GM21825 (cell line): ENCODE data around the gene FBXW7.
A peak's percentile ranks its signal among the peaks of the same experiment; 100 is the strongest.

Experiments
- ATAC-seq: cut with Tn5 transposase; IDR thresholded peaks from one replicate; pipeline ENCODE4 v1.9.1; 2021; ENCODE audit warnings: mild to moderate bottlenecking, moderate library complexity; ENCODE audit not compliant: unreplicated experiment

Gene FBXW7

GRCh38 chr4:152294765-152295164 is 241.1 kb downstream of the FBXW7 start:
- ATAC-seq: no peak

DNA sequence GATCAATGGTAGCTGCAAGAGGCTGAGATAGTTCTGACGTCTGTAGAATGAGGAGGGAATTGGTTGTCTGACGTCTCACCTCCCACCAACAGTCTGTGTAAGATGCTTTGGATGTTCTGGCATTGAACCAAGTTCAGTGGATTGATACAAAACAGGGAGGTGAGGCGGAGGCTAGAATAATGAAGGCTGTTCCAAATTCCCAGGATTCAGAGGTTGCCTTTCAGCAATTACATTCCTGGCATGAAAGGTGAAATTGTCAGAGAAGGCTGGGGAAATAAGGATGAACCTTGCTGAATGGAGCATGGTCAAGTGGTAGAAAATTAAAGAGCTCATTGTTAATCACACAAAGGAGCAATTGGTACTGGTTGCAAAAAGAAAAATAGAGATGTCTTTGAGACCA is 241.6 kb downstream of the FBXW7 start:
- no peak for ATAC-seq

DNA sequence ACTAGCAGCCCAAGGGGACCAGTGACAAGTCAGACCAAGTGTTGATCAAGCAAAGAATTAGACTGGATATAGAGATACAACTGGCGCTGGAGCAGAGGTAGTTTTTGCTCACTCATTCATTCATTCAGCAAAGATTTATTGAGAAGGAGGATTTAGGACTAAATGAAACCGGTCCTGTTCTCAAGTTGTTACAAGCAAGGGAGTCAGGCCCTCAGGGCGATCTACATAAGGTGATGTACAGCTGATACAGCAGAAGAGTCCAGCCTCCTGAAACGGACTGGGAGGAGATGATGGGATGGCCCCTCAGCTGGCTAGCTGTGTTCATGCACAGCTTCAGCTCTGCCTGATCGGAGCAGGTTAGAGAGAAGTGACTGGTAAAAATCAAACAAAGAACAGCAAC is 242.4 kb downstream of the FBXW7 start:
- ATAC-seq: no peak

DNA sequence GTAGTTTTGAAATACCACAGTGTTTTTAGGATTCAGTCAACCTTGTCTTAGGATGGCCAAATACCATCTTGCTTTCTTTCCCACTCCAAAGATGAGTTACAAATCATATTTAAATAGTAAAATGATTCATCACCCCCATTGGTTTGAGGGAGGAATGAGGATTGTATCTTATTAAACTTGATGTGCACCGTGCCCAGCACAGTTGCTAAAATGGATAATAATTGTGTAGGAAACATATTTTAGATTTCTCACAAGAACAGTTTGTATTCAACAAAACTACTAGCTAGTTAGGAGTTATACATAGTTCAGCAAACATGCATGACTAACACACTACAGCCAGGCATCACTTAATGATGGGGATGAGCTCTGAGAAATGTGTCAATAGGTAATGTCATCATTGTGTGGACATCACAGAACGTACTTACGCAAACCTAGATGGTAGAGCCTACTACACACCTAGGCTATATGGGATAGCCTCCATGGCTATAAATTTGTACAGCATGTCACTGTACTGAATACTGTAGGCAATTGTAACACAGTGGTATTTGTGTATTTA is 245.4 kb downstream of the FBXW7 start:
- no peak for ATAC-seq

- ATAC-seq: no peak
Observed at GRCh38 chr4:152289941-152290340, 246.0 kb downstream of the FBXW7 start.

DNA sequence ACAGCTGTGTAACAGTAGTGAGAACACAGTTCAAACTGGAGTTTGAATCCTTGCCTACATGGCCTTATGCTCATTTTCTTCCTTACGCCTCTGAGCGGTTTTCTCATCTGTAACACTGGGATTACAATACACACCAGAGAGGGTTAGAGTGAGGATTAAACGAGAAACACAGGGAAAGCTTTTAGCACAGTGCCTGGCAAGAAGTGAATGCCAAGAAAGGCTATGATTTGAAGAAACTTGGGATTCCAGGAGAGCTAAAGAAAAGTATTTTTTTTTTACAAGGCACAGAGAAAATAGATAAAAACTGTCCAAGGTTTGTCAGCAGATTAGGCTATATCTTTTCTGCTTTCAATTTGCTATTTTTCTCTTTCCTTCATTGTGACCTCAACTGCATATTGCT is 246.4 kb downstream of the FBXW7 start:
- no peak for ATAC-seq

DNA sequence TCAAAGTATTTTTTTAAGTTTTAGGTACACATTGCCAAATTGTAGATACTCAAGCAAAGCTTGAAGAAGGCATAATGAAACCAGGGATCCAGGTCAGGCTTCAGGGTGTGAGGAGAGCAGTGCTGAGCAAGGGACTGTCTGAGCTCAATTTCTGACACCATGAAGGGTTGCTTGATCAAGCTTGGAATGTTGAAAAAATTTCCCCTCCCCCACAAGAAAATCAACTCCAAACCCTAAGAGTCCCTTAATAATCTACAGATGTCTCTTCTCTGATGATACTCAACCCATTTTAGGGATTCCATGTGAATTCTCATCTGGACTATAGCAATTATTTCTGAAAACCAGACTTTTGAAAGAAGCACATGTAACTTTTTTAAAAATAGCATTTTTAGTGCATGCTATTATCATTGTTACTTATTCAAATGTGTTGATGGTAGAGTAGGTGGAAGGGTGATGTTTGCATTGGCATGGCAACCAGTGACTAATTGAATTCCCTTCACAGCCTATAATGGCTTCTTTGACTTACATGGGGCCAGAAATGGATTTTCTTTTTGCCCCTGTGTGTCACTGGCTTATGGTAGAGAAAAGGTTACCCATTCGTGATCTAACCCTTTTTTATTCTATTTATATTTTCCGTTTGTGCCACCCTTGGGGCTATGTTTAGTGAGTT is 252.0 kb downstream of the FBXW7 start:
- ATAC-seq: no peak

- ATAC-seq: no peak
Observed at GRCh38 chr4:152281822-152282221, 254.1 kb downstream of the FBXW7 start.

- no peak for ATAC-seq
Observed at GRCh38 chr4:152281211-152281610, 254.7 kb downstream of the FBXW7 start.

DNA sequence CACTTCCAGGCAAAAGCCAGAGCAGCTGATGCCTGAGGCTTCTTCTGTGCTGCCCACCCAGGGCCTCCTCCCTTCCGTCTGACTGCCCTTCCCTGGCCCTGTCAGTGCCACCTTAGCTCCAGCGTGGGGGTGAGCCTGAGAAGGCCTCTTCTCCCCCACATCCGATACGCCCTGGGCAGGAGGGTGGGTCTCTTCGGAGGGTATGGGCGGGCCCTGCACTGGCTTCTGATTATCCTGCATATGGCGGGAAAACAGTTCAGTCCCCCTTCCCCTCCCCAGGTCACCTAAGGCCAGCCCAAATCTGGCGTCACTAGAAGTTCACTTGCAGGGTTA is 256.7 kb downstream of the FBXW7 start:
- no peak for ATAC-seq

GRCh38 chr4:152278505-152279233 is 257.2 kb downstream of the FBXW7 start:
- peak; percentile 75 for ATAC-seq

DNA sequence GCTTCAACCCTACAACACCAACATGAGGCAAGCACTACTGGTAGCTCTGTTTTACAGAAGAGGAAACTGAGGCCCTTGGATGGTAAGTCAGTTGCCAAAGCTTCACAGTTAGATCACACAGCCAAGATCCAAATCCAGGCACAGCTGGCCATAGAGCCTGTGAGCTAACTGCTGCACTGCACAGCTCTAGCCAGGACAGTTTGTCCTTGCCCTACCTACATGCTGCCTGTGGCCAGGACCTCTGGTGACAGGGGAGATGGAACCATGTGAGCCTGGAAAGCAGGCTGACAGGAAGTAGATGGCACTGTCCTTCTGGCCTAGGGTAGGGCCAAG is 257.8 kb downstream of the FBXW7 start:
- peak; percentile 38 for ATAC-seq

GRCh38 chr4:152277333-152277732 is 258.6 kb downstream of the FBXW7 start:
- no peak for ATAC-seq

DNA sequence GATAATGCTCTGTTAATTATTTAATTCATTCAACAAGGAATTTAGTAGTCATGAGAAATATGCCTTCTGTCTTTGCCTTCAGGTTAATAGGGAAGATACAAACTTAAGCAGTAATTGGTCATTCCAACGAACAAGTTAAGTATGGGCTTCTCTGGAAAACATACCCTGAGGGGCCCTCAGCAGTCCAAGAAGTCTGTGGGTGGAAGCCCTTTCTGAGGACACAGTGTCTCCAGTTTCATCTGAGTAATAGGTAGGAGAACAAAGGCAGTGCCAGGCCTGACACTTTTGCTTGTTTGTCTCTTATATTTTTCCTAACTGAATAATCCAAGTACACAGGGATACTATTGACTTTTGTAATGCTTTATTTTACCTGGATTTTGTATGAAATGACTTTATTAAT is 262.5 kb downstream of the FBXW7 start:
- ATAC-seq: no peak
